Epidermal melanocyte (primary cell): ENCODE measurements around the gene CDCP2.
"Not testable (repeated sequence)": the region's sequence is repeated elsewhere in the genome, so short reads cannot be mapped to it uniquely, and the experiment has no call there.

Experiments
- DNase-seq: peaks from one replicate; pipeline ENCODE4 v3.0.0; 2011; ENCODE audit warnings: low spot score; ENCODE audit not compliant: insufficient read length

Gene CDCP2

DNA sequence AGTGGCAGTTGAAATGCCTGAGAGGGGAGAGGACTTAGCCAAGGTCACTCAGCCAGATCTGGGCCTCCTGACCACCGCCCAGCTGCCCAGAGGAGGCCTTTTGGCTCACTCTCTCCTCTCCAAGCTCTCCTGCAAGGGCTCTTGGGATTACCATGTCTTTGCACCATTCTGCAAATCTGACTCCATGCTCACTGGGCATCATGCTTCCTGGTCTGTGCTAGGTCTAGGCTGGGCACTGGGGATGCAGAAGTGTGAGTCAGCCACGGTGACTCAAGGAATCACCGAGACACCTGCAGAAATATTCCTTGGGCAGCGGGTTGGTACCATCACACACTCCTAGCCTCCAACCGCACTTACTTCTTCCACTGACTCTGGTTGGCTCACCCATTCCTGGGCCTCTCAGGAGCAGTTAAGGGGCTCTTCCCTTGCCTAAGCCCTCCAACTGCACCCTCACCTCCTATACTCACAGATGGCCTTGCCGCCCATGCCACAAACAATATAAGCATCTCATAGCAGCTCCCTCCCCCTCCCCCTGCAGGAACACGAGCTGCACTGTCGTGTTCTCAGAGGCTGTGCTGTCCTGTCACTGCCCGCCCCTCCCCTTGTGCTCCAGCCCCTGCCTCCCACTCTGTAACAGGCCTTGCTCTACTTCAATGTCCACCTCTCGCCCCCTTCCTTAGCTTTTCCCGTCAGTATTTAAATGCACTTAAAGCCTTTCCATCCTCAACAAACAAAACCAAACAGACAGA is 34.8 kb downstream of the CDCP2 start:
- no peak for DNase-seq

DNA sequence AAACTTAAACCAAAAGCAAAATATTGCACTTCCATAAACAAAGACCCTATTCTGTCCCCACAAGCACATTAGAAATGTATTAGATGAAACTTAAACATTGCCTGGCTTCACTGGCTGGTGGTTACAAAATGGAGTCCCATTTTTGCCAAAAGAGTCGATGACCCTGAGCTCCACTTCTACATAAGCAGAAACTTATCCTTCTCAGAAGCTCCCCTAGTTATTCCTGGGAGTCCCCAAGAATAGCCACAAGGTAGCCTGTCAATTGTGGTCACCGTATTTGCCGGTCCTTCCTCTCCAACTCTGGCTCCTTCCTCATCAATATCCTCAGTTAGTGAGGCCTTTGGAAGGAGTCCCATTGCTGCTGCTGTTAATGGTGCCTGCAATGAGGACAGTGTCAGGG is 37.3 kb downstream of the CDCP2 start:
- DNase-seq: no peak

DNA sequence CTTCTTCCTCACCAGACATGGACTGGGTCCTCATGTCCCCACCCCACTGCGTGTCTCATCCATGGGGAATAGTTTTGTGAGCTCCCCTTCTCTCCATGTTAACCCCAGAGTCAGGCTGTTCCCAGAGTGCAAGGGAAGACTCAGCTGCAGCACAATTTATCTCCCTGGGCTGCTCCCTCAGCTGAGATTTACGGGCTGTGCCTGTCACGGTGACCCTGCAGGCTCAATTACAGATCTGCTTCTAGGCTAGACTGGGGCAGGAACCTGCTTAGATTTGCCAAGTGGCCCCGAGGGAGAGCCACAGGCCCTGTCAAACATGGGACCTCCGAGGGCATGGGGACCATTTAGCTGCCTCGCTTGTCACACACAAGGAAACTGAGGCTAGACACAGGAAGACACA is 37.8 kb downstream of the CDCP2 start:
- DNase-seq: no peak

DNA sequence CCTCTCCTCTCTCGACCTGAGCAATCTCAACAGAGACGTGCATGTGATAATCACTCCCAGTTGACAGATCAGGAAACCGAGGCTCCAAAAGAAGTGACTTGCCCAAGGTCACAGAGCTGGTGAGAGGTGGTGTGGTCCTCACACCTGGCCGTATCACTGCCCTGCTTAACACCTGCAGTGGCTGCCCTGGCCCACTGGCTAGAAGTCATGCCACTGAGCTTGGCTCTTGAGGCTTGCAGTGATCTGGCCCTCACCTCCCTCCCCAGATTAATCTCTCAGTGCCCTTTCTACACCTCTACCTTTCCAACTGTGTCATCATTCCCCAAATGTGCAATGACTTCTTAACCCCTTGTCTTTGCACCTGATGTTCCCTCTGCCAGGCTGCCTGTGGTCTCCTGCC is 38.8 kb downstream of the CDCP2 start:
- no peak for DNase-seq

DNA sequence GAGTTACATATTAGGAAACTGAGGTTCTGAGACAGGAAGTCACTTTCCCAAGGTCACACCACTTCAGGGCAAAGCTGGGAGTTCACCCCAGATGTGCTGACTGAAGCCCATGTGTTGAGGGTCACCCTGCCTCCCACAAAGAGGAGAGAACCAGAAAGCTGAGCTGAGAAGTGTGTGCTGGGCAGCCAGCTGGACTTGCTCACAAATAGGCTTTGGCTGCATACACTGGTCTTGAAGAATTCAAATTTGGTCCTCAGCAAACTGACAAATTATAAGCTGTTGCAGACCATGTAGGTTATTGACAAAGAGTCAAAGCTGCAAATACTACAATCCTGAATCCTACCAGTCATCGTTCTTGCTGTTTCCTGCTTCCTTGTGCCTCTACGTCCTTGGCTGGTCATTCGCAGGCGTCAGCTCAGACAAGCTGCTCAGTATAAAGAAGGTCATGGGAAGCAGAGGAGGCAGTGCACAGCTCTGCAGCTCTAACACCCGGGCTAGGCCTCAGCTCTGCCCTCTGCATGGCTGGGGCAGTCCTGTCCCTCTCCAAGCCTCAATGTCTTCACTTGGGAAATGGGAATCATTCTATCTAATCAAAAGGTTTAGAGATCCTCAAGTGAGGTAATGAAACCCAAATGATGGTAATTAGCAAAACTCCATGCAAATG is 40.0 kb downstream of the CDCP2 start:
- no peak for DNase-seq

DNA sequence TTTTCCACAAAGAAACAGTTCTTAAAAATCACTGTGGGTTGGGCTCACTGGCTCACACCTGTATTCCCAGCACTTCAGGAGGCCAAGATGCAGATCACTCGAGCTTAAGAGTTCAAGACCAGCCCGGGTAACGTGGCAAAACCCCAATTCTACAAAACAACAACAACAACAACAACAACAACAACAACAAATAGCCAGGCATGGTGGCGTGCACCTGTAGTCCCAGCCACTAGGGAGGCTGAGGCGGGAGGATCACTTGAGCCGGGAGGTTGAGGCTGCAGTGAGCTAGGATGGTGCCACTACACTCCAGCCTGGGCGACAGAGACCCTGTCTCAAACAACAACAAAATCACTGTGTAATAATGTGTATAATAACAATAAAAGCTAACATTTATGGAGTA is 40.8 kb downstream of the CDCP2 start:
- DNase-seq: no peak

DNA sequence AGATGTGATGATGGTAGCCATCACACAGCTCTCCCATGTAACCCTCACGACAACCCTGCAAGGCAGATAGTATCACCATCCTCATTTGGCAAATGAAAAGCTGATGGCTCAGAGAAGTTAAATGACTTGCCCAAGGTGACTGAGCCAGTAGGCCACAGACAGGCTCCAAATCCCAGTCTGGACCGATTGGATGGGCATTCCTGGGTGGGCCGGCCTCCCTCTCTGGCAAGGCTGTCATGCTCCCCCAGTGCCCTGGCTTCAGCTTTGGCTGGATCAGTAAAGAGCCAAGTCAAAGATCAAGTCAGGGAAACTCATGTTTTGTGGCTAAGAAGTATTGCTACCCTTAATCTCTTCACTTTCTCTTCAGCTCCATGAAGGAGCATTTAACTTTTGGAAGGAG is 41.2 kb downstream of the CDCP2 start:
- DNase-seq: no peak

DNA sequence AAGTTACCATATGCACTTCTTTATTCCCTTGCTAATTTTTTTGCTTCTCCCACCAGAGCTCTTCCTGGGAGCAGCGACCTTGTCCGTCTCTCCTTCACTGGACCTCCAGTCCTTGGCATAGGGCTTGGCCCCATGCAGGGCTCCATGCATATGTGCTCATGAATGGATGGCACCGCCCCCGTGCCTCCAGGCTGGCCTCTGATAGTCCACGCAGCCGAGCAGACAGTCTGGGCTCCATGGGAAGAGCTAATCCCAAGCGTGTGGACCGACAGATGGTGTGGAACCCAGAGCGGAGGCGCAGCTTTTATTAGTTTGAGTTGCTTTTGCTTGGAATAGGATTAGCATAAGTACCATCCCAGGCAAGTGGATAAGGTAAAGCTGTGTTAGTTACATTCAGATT is 41.8 kb downstream of the CDCP2 start:
- no peak for DNase-seq

DNA sequence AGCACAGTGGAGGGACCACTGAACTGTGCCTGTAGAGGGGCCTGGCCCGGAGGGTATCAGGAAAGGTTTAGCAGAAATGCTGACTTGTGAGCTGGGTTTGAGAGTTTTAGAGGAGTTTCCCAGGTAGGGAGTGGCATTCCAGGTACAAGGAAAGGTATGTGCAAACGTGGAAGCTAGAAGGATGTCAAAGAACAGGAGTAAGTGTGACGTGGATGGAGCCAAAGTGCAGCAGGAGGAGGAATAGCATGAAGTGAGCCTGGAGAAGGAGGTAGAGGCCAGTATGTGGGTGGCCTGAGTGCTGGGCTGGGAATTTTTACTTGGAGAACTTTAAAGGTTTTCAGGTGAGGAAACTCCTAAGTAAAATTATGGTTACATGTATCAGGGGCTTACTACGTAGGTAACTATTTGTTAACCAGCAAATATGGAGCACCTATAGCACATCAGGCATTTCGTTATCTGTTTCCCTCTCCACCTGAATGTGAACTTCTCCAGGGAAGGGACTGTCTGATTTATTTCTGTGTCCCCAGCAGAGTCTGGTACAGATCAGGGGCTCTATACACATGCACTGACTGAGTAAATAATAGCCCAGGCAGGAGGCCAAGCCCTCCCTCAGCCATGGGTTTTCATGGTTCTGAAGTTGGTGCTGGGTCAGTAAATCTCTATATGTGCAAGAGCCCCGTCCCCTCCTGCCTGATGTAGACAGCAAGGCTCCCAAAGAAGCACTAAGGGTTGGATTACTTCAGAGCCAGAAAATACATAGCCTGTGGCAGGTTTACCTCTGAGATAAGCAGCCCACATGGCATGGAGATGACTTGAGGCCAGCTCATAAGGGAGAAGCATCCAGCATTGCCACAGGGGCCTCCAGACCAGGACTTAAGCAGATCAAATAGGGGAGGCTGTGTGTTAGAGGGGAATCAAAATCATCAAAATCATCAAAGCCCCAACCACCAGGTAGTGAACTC is 43.4 kb downstream of the CDCP2 start:
- no peak for DNase-seq

DNA sequence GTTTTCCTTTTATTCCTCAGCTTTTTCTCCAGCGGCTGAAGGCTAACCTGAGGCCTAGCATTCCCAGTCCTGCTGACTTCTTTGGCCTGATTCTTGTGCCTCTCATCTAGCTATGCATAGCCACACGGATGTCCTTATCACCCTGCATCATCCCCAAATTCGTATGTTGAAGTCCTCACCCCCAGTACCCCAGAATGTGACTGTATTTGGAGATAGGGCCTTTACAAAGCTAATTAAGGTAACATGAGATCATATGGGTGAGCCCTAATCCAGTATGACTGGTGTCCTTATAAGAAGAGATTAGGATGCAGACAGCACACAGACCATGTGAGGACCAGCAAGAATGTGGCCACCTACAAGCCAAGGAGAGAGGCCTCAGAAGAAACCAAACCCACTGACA is 44.6 kb downstream of the CDCP2 start:
- DNase-seq: no peak

DNA sequence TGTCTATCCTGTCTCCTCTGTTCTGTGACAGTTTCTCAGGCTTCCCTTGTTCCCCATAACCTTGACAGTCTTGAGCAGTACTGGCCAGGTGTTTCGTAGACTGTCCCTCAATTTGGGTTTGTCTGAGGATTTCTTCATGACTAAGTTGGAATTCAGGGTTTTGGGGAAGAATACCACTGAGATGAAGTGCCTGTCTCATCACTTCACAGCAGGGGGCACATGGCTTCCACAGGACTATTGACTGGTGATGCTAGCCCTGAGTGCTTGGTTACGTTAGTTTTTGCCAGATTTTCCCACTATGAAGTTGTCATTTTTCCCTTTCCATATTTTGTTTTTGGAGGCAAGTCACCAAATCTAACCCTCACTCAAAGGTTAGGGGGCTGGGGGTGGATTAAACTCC is 45.7 kb downstream of the CDCP2 start:
- no peak for DNase-seq

DNA sequence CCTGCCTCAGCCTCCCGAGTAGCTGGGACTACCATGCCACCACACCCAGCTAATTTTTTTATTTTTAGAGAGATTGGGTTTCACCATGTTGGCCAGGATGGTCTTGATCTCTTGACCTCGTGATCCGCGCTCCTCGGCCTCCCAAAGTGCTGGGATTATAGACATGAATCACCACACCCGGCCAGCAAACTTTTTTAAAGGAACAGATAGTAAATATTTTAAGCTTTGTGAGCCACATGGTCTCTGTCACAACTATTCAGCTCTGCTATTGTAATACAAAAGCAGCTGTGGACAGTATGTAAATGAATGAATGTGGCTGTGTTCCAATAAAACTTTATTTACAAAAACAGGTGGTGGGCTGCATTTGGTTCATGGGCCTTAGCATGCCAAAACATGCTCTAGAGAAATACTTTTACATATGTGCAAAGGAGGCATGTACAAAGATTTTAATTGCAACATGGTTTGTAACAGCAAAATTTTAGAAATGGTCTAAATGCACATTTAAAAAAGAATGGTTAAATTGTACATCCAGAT is 47.0 kb downstream of the CDCP2 start:
- no peak for DNase-seq

DNA sequence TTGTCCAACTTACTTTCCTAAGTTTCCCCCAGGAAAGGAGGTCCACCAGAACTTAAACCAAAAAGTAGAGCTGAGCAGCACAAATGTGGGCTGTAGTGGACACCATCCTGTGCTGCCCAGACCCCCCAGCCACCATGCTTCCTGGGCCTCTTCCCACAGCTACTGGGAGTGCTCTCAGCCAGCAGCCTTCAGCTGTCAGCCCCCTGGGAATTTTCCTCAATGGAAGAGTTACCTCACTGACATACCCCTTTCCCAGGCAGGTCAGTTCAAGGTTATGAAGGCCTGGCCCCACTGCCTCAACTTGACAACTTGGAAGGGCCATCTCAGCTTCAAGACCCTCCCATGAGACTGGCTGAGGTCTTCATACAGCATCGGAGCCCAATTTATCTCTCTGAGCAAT is 47.7 kb downstream of the CDCP2 start:
- DNase-seq: no peak

DNA sequence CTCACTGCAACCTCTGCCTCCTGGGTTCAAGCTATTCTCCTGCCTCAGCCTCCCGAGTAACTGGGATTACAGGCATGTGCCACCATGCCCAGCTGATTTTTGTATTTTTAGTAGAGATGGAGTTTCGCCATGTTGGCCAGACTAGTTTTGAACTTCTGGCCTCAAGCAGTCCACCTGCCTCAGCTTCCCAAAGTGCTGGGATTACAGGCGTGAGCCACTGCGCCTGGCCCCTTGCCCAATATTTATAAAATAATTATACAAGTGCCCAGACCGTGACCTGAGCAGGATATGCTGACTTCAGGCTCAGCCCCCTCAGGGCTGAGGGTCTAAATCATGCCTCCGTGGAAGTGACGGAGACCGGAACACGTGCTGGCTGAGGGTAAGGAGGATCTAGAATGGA is 48.2 kb downstream of the CDCP2 start:
- not testable (repeated sequence) for DNase-seq

DNA sequence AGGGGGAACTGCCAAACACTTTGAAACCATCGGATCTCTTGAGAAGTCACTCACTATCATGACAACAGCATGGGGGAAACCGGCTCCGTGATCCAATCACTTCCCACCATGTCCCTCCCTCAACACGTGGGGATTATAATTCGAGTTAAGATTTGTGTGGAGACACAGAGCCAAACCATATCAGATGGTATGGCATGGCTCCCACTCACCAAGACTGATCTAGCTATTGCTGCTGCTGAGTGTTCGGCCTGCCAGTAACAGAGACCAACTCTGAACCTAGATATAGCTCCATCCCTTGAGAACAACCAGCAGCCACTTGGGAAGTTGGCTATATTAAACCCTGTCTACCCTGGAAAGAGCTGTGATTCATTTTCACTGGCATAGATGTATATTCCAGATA is 49.4 kb downstream of the CDCP2 start:
- no peak for DNase-seq

DNA sequence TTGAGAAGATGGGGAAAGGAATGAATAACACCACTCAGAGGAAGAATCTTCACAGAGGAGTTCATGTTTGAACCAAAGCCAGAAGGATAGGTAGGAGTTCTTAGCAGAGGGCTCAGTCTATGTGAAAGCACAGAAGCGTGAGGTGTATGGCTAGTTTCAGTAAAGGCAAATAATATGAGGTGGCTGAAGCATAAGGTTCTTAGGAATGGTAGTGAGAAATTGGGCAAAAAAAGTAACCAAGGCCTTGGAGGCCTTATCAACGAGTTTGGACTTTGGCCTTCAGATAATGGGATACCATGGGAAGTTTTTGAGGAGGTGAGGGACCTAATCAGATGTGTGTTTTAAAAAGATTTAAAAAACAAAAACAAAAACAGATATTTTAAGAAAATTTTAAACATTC is 52.3 kb downstream of the CDCP2 start:
- DNase-seq: no peak

DNA sequence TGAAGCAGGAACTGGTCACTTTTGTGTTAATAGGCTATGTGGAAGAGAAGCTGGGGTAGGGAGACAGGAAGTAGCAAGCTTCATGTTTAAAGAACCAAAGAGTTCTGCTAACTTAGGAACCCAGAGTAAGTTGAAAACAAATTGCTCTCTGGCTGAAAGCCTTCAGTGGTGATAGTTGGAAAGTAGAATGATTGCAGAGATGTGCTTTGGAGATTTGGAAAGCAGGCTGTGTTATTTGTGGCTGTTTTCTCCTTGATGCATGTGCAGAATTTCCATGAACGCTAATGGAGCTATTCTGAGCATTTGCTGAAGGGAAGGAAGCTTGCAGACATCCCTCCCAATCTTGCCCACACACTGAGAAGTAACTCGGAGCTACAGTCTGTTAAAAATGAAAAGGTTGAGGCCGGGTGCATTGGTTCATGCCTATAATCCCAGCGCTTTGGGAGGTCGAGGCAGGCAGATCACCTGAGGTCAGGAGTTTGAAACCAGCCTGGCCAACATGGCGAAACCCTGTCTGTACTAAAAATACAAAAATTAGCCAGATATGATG is 53.7 kb downstream of the CDCP2 start:
- DNase-seq: no peak

DNA sequence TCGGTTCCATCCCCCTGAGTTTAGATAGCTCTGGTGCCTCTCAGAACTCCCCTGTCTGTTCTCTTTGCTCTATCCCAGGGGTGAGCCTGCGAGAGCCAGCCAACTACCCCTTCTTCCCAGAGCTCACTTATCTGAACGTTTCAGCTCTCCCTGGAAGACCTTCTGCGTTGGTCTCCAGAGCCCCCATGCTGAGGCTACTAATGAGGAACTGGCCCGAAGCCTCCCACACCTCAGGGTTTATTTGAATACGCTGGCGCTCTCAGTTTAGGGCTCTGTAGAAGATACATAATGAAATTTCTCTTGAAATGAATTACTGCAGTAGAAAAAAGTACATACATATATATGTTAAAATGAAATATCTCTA is 55.9 kb downstream of the CDCP2 start:
- DNase-seq: no peak

DNA sequence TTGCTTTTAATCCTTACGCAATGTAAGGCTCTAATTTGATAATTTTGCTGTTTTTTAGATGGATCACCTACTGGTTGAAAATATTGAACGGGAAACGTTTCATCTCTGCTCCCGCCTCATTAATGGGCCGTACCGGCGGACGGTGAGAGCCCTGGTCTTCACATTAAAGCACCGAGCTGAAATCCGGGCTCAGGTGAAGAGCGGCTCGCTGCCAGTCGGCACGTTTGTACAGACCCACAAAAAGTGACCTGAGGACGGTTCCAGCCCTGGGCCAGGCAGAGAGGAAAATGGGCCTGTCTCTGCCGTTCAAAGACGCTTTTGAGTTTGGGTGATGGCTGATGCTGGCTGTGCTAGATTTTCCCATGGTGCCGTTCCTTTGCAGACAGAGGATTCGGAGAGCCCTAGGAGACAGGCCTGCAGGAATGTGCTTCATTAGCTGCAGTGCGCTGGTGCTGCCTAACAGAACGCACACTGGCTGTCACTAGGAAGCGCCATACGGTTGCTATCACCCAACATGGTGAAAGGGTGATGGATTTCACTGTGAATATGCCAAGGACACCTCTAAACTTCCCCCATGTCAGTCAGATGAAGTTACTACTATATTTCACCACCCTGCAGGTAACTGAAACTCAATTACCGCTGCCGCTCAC is 56.4 kb downstream of the CDCP2 start:
- DNase-seq: no peak

DNA sequence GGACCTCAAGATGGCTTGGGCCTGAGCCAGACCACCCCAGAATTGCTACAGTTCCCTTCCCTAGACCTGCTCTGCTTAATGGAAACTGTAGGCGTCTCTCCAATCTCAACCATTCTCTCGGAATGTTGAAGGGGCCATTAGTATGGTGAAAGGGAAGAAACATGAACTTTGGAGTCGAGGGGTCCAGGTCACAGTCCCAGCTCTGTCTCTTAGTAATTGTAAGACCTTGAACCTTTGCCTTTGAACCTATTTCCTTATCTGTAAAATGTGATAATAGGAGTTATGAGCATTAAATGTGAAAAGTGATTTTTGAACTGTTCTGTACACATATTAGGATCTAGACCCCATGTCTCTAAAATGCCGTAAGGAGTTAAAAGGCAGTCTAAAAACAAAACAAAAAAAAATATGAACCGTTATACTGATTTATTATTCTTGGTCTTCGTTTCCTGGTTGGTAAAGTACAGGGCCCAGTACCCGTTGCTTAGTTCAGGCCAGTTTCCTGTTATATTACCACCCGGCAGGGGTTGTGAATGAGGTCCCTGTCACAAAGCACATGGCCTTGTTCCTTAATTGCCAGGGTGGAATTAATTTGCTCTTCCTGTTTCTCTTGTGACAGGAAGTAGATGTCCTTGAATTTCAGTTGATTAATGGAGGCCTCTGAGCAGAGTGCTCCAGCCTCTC is 57.1 kb downstream of the CDCP2 start:
- DNase-seq: no peak

DNA sequence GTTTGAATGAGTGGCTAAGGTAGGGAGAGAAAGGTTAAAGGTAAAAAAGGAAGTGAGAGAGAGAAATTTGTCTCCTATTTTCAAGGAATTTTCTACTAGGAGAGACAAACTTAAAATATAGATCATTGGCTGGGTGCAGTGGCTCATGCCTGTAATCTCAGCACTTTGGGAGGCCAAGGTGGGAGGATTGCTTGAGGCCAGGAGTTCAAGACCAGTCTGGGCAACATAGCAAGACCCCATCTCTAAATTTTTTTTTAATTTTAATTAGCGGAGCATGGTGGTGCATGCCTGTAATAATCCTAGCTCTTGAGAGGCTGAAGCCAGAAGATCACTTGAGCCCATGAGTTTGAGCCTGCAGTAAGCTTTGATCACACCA is 58.1 kb downstream of the CDCP2 start:
- not testable (repeated sequence) for DNase-seq
